ENCODE measurements around the gene RXFP4.
"Not testable (repeated sequence)": the region's sequence is repeated elsewhere in the genome, so short reads cannot be mapped to it uniquely, and the experiment has no call there.

RXFP4 gene

GRCh38 chr1:155981266-155982088 is 40.0 kb downstream of the RXFP4 start:
- H3K27ac ChIP-seq = peak overlapping the region; percentile 99

GRCh38 chr1:155982106-155982505 is 40.7 kb downstream of the RXFP4 start:
- Histone ChIP-seq H3K27me3 (no peaks in the 10 kb centered on the region), H3K4me2 (peak overlapping the region; percentile 93), H4K20me1 (no peaks in the 10 kb centered on the region; the same call in 1 of the 2 replicates), H3K9me3 (no peaks in the 10 kb centered on the region), H3K36me3 (no peaks in the 10 kb centered on the region), H3K4me1 (peaks cover 69% of the 10 kb centered on the region), H3K4me3 (peak overlapping the region; percentile 96; the same call in 1 of the 2 replicates), H3K9ac (peak overlapping the region; percentile 99; the same call in 1 of the 2 replicates), H3K27ac (peak overlapping the region; percentile 99)
- no peak for TF ChIP-seq Cebpa-rat (IDR thresholded peaks at IDR 0.05)

More at GRCh38 chr1:155981266-155982088, 40.0 kb downstream of the RXFP4 start:
- H4K20me1 ChIP-seq = peaks cover under 1% of the 10 kb centered on the region
- peak overlapping the region; percentile 93 for H3K4me2 ChIP-seq
- TF ChIP-seq Cebpa-rat (IDR thresholded peaks at IDR 0.05) = no peak
- H3K9ac ChIP-seq = peak overlapping the region; percentile 99
- H3K9me3 ChIP-seq = no peaks in the 10 kb centered on the region
- peaks cover 63% of the 10 kb centered on the region for H3K4me1 ChIP-seq
- no peaks in the 10 kb centered on the region for H3K27me3 ChIP-seq
- peak overlapping the region; percentile 96 for H3K4me3 ChIP-seq
- no peaks in the 10 kb centered on the region for H3K36me3 ChIP-seq

- H3K9me3 ChIP-seq = no peaks in the 10 kb centered on the region; the same call in 1 of the 2 replicates
- TF ChIP-seq Cebpa-rat (IDR thresholded peaks at IDR 0.05) = no peak
- no peak overlapping the region for H3K27ac ChIP-seq
- H3K27me3 ChIP-seq = no peaks in the 10 kb centered on the region
- H3K4me1 ChIP-seq = peaks cover 73% of the 10 kb centered on the region
- H3K36me3 ChIP-seq = no peaks in the 10 kb centered on the region
- H3K9ac ChIP-seq = no peak overlapping the region
- no peak overlapping the region for H3K4me3 ChIP-seq
- no peaks in the 10 kb centered on the region for H4K20me1 ChIP-seq
- H3K4me2 ChIP-seq = peak overlapping the region; percentile 93
Observed at GRCh38 chr1:155983191-155984024, 42.0 kb downstream of the RXFP4 start.

DNA sequence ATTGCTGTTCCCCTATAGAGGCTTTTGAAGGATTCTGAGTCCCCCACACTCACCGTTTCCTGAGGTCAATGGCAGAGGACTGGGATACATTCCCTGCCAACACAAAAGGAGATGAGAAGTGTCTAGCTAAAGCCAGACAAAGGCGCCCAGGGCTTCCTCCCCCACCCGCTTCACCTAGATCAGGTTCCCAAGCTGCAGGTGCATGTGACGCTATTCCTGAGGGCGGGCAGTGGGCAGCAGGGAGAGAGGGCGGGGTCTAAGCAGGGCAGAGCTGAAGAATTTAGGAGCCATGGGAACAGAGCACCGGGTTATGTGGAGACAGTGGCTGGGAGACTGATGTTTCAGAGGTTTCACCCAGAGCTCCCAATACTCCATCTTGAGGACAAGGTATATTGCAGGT is 42.9 kb downstream of the RXFP4 start:
- H3K4me2 ChIP-seq = no peak overlapping the region
- H3K9ac ChIP-seq = no peak overlapping the region
- no peak overlapping the region for H3K27ac ChIP-seq
- H4K20me1 ChIP-seq = no peaks in the 10 kb centered on the region
- no peak overlapping the region for H3K4me3 ChIP-seq
- H3K27me3 ChIP-seq = no peaks in the 10 kb centered on the region
- no peaks in the 10 kb centered on the region; the same call in 1 of the 2 replicates for H3K9me3 ChIP-seq
- no peaks in the 10 kb centered on the region for H3K36me3 ChIP-seq
- no peak for TF ChIP-seq Cebpa-rat (IDR thresholded peaks at IDR 0.05)
- peaks cover 74% of the 10 kb centered on the region for H3K4me1 ChIP-seq

DNA sequence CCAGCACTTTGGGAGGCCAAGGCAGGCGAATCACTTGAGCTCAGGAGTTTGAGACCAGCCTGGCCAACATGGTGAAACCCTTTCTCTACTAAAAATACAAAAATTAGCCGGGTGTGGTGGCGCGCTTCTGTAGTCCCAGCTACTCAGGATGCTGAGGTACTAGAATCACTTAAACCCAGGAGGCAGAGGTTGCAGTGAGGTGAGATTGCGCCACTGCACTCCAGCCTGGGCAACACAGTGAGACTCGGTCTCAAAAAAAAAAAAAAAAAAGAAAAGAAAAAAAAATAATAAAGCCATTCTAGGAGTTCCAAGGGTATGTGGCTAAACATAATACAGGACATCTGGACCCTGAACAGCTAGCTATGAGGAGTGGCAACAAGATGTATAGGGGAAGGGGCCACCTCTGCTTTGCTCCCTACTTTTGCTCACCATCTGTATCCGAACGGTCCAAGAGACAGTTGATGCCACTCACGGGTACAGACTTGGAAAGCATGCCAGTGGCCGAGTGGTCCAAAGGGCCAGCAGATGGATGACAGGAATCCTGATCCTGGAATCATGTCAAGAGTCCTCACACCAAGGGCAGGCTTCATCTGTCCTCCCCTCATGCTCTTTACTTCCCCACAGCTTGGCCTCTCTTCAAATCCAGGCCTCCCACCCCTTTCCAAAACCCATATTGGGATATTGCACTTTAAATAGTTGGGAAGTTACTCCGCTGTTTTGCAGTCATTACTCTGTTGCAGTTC is 43.6 kb downstream of the RXFP4 start:
- not testable (repeated sequence) for H3K4me2 ChIP-seq, H3K27ac ChIP-seq, H3K27me3 ChIP-seq

DNA sequence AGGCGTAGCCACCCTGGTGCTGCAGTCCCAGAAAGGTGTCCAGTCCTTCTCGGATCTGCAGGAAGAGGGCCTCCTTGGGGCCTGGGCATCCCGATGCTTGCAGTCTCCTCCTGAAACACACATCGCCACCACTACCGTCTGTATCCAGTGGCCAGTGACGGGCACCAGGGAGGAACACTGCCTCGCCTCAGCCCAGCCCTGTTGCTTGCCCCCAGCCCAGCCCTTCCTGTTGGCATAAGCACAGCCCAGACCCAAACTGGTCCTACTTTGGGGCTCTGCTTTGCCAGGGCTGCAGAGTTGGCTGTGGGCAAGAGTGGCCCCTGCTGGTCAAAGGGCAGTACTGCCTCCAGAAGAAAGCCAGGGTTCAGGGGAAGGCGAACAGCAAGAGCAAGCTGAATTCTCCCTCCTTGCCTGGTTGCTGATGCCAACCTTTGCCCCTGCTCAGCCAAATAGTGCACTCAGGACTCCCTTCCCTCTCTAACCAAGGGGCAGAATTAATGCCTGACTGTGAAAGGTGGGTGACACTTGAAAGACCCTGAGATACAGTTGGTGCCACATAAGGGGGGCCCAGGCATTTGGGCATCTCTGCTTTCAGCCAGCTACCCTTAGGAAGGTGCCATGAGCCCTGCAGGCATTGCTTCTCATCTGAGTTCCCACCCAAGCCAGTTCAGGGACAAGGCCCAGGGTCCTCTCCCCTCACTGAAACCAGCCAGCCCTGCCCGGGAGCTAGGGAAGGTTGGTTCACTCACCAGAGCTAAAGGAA is 48.0 kb downstream of the RXFP4 start:
- no peaks in the 10 kb centered on the region for H3K36me3 ChIP-seq
- TF ChIP-seq Cebpa-rat (IDR thresholded peaks at IDR 0.05) = no peak
- H4K20me1 ChIP-seq = no peaks in the 10 kb centered on the region
- H3K27me3 ChIP-seq = no peaks in the 10 kb centered on the region
- H3K9ac ChIP-seq = peak overlapping the region; percentile 18; the same call in 1 of the 2 replicates
- H3K9me3 ChIP-seq = no peaks in the 10 kb centered on the region; the same call in 1 of the 2 replicates
- H3K4me3 ChIP-seq = no peak overlapping the region
- H3K4me1 ChIP-seq = peaks cover 42% of the 10 kb centered on the region
- 0 out of 2 replicates have a peak overlapping the region, but pooled peaks have one; percentile 29 for H3K27ac ChIP-seq
- H3K4me2 ChIP-seq = peak overlapping the region; percentile 47

More for the DNA sequence above, 43.6 kb downstream of the RXFP4 start:
- peaks cover 74% of the 10 kb centered on the region for H3K4me1 ChIP-seq
- H3K4me3 ChIP-seq, H3K36me3 ChIP-seq, H4K20me1 ChIP-seq, H3K9me3 ChIP-seq, H3K9ac ChIP-seq: not testable (repeated sequence)

DNA sequence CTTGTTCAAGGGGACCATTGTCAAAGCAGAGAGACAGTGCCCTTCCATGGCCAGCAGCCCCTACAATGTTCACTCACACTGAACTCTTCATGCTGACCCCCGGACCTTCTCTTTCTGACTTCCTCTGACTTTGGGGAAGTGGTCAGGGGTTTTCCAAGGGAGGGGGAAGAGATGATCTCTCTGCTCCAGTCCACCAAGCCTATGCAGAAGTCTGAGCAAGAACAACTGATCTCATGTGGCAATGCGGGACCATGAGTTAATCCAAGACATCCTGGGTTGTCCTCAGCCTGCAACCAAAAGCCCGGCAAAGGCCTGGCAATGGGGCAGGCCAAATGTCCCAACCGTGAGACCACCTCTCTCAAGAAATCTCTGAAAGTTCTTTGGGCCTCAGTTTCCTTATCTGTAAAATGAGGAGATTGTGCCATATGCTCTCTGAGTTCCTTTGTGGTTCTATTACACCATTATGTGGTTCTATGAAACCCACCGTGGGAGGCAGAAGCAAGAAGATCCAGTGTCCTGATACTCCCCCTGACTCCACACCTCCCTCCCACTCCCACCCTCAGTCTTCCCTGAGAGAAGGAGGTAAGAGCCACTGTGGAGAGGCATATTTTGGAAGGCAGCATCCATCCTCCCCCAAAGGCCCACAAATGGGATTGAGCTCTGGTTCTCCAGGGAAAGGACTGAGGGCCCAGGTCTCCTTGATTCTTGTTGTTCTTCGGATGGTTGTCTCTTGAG is 48.7 kb downstream of the RXFP4 start:
- no peak for TF ChIP-seq Cebpa-rat (IDR thresholded peaks at IDR 0.05)
- Histone ChIP-seq H4K20me1 (no peaks in the 10 kb centered on the region), H3K9ac (peak overlapping the region; percentile 33; the same call in 1 of the 2 replicates), H3K4me1 (peaks cover 36% of the 10 kb centered on the region), H3K9me3 (no peaks in the 10 kb centered on the region; the same call in 1 of the 2 replicates), H3K4me2 (peak overlapping the region; percentile 47), H3K36me3 (no peaks in the 10 kb centered on the region), H3K27me3 (no peaks in the 10 kb centered on the region), H3K4me3 (no peak overlapping the region), H3K27ac (no peak overlapping the region)

Measured in BLaER1 (cell line).